H9 (cell line): Measurements from ENCODE around the gene RPUSD3. TPM values are rescaled to one million over a fixed set of nuclear protein-coding genes. Genes with fewer than 3 reads are reported as not detected.

ENCODE experiments used
- DNase-seq: peaks from one replicate; pipeline ENCODE4 v3.0.0-alpha.2; 2017
- H2AFZ ChIP-seq: one replicate; pipeline ENCODE4 v1.6.1; 2013; ENCODE audit warnings: mild to moderate bottlenecking, low read length, control low read depth, moderate library complexity
- H2AK5ac ChIP-seq: 2 replicates; pipeline ENCODE4 v1.6.1; 2013; ENCODE audit warnings: low read length, control low read depth, mixed read lengths; ENCODE audit not compliant: insufficient read length
- H2BK120ac ChIP-seq: one replicate; pipeline ENCODE4 v1.6.1; 2013; ENCODE audit warnings: low read depth, mild to moderate bottlenecking, low read length, control low read depth, inconsistent platforms; ENCODE audit not compliant: poor library complexity, severe bottlenecking
- H2BK12ac ChIP-seq: 2 replicates; pipeline ENCODE4 v1.6.1; 2013; ENCODE audit warnings: low read length, control low read depth, mixed read lengths, low read depth; ENCODE audit not compliant: insufficient read length
- H2BK15ac ChIP-seq: 2 replicates; pipeline ENCODE4 v1.6.1; 2013; ENCODE audit warnings: low read depth, low read length, control low read depth
- H2BK20ac ChIP-seq: one replicate; pipeline ENCODE4 v1.6.1; 2013; ENCODE audit warnings: low read depth, mild to moderate bottlenecking, low read length, control low read depth, inconsistent platforms; ENCODE audit not compliant: poor library complexity, severe bottlenecking
- H2BK5ac ChIP-seq: 2 replicates; pipeline ENCODE4 v1.6.1; 2013; ENCODE audit warnings: low read length, control low read depth, mixed read lengths; ENCODE audit not compliant: insufficient read length
- H3K14ac ChIP-seq: 2 replicates; pipeline ENCODE4 v1.6.1; 2013; ENCODE audit warnings: low read length, control low read depth; ENCODE audit not compliant: insufficient read depth
- H3K18ac ChIP-seq: 2 replicates; pipeline ENCODE4 v1.6.1; 2013; ENCODE audit warnings: low read depth, mild to moderate bottlenecking, mixed read lengths, low read length, control low read depth; ENCODE audit not compliant: insufficient read length
- H3K23ac ChIP-seq: 2 replicates; pipeline ENCODE4 v1.6.1; 2013; ENCODE audit warnings: low read length, control low read depth, mixed read lengths, low read depth; ENCODE audit not compliant: insufficient read length
- H3K23me2 ChIP-seq: 2 replicates; pipeline ENCODE4 v1.6.1; 2013; ENCODE audit warnings: low read depth, mild to moderate bottlenecking, mixed read lengths, low read length, control low read depth; ENCODE audit not compliant: insufficient read length, poor library complexity, severe bottlenecking
- H3K27ac ChIP-seq: 2 replicates; pipeline ENCODE4 v1.5.1; 2013; ENCODE audit warnings: low read length, control low read depth, mixed read lengths, low read depth; ENCODE audit not compliant: insufficient read length
- H3K27me3 ChIP-seq: 2 replicates; pipeline ENCODE4 v1.6.1; 2013; ENCODE audit warnings: low read length, control low read depth, inconsistent platforms; ENCODE audit not compliant: insufficient read depth
- H3K4ac ChIP-seq: 2 replicates; pipeline ENCODE4 v1.6.1; 2013; ENCODE audit warnings: low read depth, mild to moderate bottlenecking, control low read depth, inconsistent platforms, low read length, moderate library complexity
- H3K4me1 ChIP-seq: 2 replicates; pipeline ENCODE4 v1.6.1; 2013; ENCODE audit warnings: low read length, control low read depth, inconsistent platforms; ENCODE audit not compliant: insufficient read depth
- H3K4me2 ChIP-seq: 2 replicates; pipeline ENCODE4 v1.6.1; 2013; ENCODE audit warnings: low read length, control low read depth, mixed read lengths; ENCODE audit not compliant: insufficient read length, insufficient read depth
- H3K56ac ChIP-seq: 2 replicates; pipeline ENCODE4 v1.6.1; 2013; ENCODE audit warnings: low read depth, mild to moderate bottlenecking, mixed read lengths, low read length, control low read depth; ENCODE audit not compliant: insufficient read length
- H3K79me1 ChIP-seq: 2 replicates; pipeline ENCODE4 v1.6.1; 2013; ENCODE audit warnings: low read depth, mild to moderate bottlenecking, moderate library complexity, low read length, control low read depth, inconsistent platforms; ENCODE audit not compliant: insufficient read depth, poor library complexity, severe bottlenecking
- H3K79me2 ChIP-seq: 2 replicates; pipeline ENCODE4 v1.6.1; 2013; ENCODE audit warnings: low read length, control low read depth, inconsistent platforms; ENCODE audit not compliant: insufficient read depth
- H3K9ac ChIP-seq: 2 replicates; pipeline ENCODE4 v1.6.1; 2013; ENCODE audit warnings: low read length, control low read depth, mixed read lengths; ENCODE audit not compliant: insufficient read length; ENCODE audit errors: extremely low read depth
- H3K9me3 ChIP-seq: one replicate; pipeline ENCODE4 v1.6.1; 2013; ENCODE audit warnings: low read depth, low read length, inconsistent platforms; ENCODE audit not compliant: control insufficient read depth
- H3T11ph ChIP-seq: one replicate; pipeline ENCODE4 v1.6.1; 2013; ENCODE audit warnings: mild to moderate bottlenecking, low read length, control low read depth, inconsistent platforms
- H4K20me1 ChIP-seq: one replicate; pipeline ENCODE4 v1.6.1; 2013; ENCODE audit not compliant: control insufficient read depth, insufficient read length, insufficient read depth
- H4K5ac ChIP-seq: 2 replicates; pipeline ENCODE4 v1.6.1; 2013; ENCODE audit warnings: low read depth, mild to moderate bottlenecking, mixed read lengths, low read length, control low read depth; ENCODE audit not compliant: insufficient read length
- H4K8ac ChIP-seq: replicated peaks from 2 replicates; pipeline ENCODE4 v1.6.1; 2013; ENCODE audit warnings: low read length, control low read depth, mixed read lengths, low read depth; ENCODE audit not compliant: insufficient read length
- H4K91ac ChIP-seq: 2 replicates; pipeline ENCODE4 v1.6.1; 2013; ENCODE audit warnings: low read depth, mild to moderate bottlenecking, moderate library complexity, mixed read lengths, low read length, control low read depth; ENCODE audit not compliant: insufficient read length
- H3K27ac Mint-ChIP-seq, 3 experiments: 2 replicates in 2 of 3; 3 replicates in 1 of 3; pipeline ENCODE4 v1.8.0; 2020 to 2021; ENCODE audit warnings: mixed read lengths in 3 of 3, mild to moderate bottlenecking in 1 of 3, moderate library complexity in 1 of 3
- H3K27me3 Mint-ChIP-seq: 2 replicates; pipeline ENCODE4 v1.8.0; 2021; ENCODE audit warnings: low read depth, mild to moderate bottlenecking, moderate library complexity, mixed read lengths
- H3K36me3 Mint-ChIP-seq, 3 experiments: 2 replicates in 2 of 3; 3 replicates in 1 of 3; pipeline ENCODE4 v1.8.0; 2020 to 2021; ENCODE audit warnings: low read depth in 3 of 3, mixed read lengths in 3 of 3; ENCODE audit not compliant: insufficient read depth in 1 of 3
- H3K4me1 Mint-ChIP-seq, 2 experiments: 2 replicates each; pipeline ENCODE4 v1.8.0; 2020; ENCODE audit warnings: mixed read lengths in 2 of 2
- H3K4me3 Mint-ChIP-seq, 2 experiments: 2 replicates in 1 of 2; 3 replicates in 1 of 2; pipeline ENCODE4 v1.8.0; 2020 to 2021; ENCODE audit warnings: mild to moderate bottlenecking in 2 of 2, mixed read lengths in 2 of 2, moderate library complexity in 1 of 2
- H3K9me3 Mint-ChIP-seq, 2 experiments: 2 replicates in 1 of 2; 3 replicates in 1 of 2; pipeline ENCODE4 v1.8.0; 2020; ENCODE audit warnings: mild to moderate bottlenecking in 2 of 2, mixed read lengths in 2 of 2, moderate library complexity in 1 of 2
- CTCF ChIP-seq: fragments of 200-600 bp; sonication (generic); conservative IDR thresholded peaks from 3 replicates; pipeline ENCODE4 v1.8.0; 2021; ENCODE audit warnings: antibody characterized with exemption, mild to moderate bottlenecking
- WGBS: extraction: QIAGEN DNeasy Blood & Tissue Kit; methylation state at CpG from one replicate; pipeline ENCODE4 v1.1.7; 2013; ENCODE audit warnings: missing lambda C conversion rate, low lambda C conversion rate, mixed read lengths; ENCODE audit not compliant: insufficient read length; ENCODE audit errors: extremely low coverage; 5-methylcytosine and 5-hydroxymethylcytosine counted together
- total RNA-seq: library from RNA; stranded (reverse); gene quantifications from 2 replicates; pipeline ENCODE4 v1.2.1, GENCODE V29; 2021

RPUSD3 gene
- total RNA-seq, 1 experiment from 2014 or later, result 59.5 TPM

- Histone ChIP-seq H3K4me2 (no peak overlapping the region), H3K14ac (no peak overlapping the region), H2BK12ac (no peak overlapping the region), H2BK20ac (no peak overlapping the region), H4K8ac (no peak overlapping the region), H2BK5ac (no peak overlapping the region), H3K27ac (no peak overlapping the region), H3K18ac (no peak overlapping the region), H3K9ac (no peak overlapping the region), H3K56ac (no peak overlapping the region), H2BK120ac (no peak overlapping the region), H4K20me1 (no peaks in the 10 kb centered on the region), H3K23me2 (no peaks in the 10 kb centered on the region), H4K5ac (no peak overlapping the region), H3K4me1 (no peaks in the 10 kb centered on the region), H3K79me1 (no peaks in the 10 kb centered on the region), H2BK15ac (no peak overlapping the region), H2AK5ac (no peak overlapping the region), H3T11ph (no peak overlapping the region), H2AFZ (no peak overlapping the region), H3K79me2 (no peaks in the 10 kb centered on the region), H3K4ac (no peak overlapping the region), H3K9me3 (no peaks in the 10 kb centered on the region), H4K91ac (no peak overlapping the region), H3K23ac (no peak overlapping the region), H3K27me3 (no peaks in the 10 kb centered on the region; the same call in 1 of the 2 replicates)
- Mint-ChIP-seq H3K4me3 (no peak overlapping the region), H3K4me1 (peaks cover 4 to 6% of the 10 kb centered on the region in 2 experiments), H3K27ac (peak overlapping the region in 2 of 3 experiments; percentile 55 to 77; a peak in 3 of 7 replicates), H3K27me3 (no peaks in the 10 kb centered on the region; the same call in 1 of the 2 replicates), H3K36me3 (no peaks in the 10 kb centered on the region), H3K9me3 (no peaks in the 10 kb centered on the region)
- WGBS, result no CpG with 5 or more reads among the region's 11 CpGs
- no peak for DNase-seq
- no peak for TF ChIP-seq CTCF
Measured at GRCh38 chr3:9884555-9885165, 40.9 kb upstream of the RPUSD3 start.
